GM18511 (cell line): ENCODE results near the gene CYP19A1.
"Not testable (repeated sequence)": the region's sequence is repeated elsewhere in the genome, so short reads cannot be mapped to it uniquely, and the experiment has no call there.

Source experiments
- ATAC-seq: cut with Tn5 transposase; IDR thresholded peaks from one replicate; pipeline ENCODE4 v1.9.1; 2021; ENCODE audit warnings: mild to moderate bottlenecking, moderate library complexity; ENCODE audit not compliant: unreplicated experiment

CYP19A1 gene

GRCh38 chr15:51189669-51190385, 148.6 kb downstream of the CYP19A1 start:
- no peak for ATAC-seq

GRCh38 chr15:51188791-51189190, 149.6 kb downstream of the CYP19A1 start:
- ATAC-seq = not testable (repeated sequence)

- ATAC-seq = no peak
Observed at GRCh38 chr15:51186891-51187290, 151.5 kb downstream of the CYP19A1 start.

GRCh38 chr15:51186181-51186705, 152.2 kb downstream of the CYP19A1 start:
- ATAC-seq = no peak

GRCh38 chr15:51185213-51186159, 152.9 kb downstream of the CYP19A1 start:
- no peak for ATAC-seq

- no peak for ATAC-seq
Observed at GRCh38 chr15:51184627-51185026, 153.8 kb downstream of the CYP19A1 start.

- no peak for ATAC-seq
Observed at GRCh38 chr15:51183076-51183475, 155.3 kb downstream of the CYP19A1 start.

GRCh38 chr15:51181905-51182304, 156.5 kb downstream of the CYP19A1 start:
- ATAC-seq = no peak

- no peak for ATAC-seq
Observed at GRCh38 chr15:51181221-51181620, 157.2 kb downstream of the CYP19A1 start.

GRCh38 chr15:51180534-51180933, 157.9 kb downstream of the CYP19A1 start:
- ATAC-seq = no peak

- no peak for ATAC-seq
Observed at GRCh38 chr15:51180011-51180410, 158.4 kb downstream of the CYP19A1 start.

GRCh38 chr15:51172193-51172592, 166.2 kb downstream of the CYP19A1 start:
- ATAC-seq = no peak

- no peak for ATAC-seq
Observed at GRCh38 chr15:51171634-51171932, 166.8 kb downstream of the CYP19A1 start.

GRCh38 chr15:51170882-51171633, 167.3 kb downstream of the CYP19A1 start:
- no peak for ATAC-seq

GRCh38 chr15:51168700-51169099, 169.7 kb downstream of the CYP19A1 start:
- no peak for ATAC-seq

- no peak for ATAC-seq
Observed at GRCh38 chr15:51163843-51164242, 174.6 kb downstream of the CYP19A1 start.

GRCh38 chr15:51162865-51163762, 175.3 kb downstream of the CYP19A1 start:
- ATAC-seq = peak; percentile 79

GRCh38 chr15:51161491-51162220, 176.7 kb downstream of the CYP19A1 start:
- no peak for ATAC-seq

- no peak for ATAC-seq
Observed at GRCh38 chr15:51160484-51160883, 177.9 kb downstream of the CYP19A1 start.
